ENCODE results near the gene GRK2. TPM values are rescaled to one million over a fixed set of nuclear protein-coding genes. Genes with fewer than 3 reads are reported as not detected.
A peak's percentile ranks its signal among the peaks of the same experiment; 100 is the strongest.

GRK2 gene
- total and polyA plus RNA-seq, 9 of the 15 experiments (the other 6 are each of a cell fraction or from before 2014, with no cell fraction given): 0.24 to 95.8 (median 56.5) TPM

DNA sequence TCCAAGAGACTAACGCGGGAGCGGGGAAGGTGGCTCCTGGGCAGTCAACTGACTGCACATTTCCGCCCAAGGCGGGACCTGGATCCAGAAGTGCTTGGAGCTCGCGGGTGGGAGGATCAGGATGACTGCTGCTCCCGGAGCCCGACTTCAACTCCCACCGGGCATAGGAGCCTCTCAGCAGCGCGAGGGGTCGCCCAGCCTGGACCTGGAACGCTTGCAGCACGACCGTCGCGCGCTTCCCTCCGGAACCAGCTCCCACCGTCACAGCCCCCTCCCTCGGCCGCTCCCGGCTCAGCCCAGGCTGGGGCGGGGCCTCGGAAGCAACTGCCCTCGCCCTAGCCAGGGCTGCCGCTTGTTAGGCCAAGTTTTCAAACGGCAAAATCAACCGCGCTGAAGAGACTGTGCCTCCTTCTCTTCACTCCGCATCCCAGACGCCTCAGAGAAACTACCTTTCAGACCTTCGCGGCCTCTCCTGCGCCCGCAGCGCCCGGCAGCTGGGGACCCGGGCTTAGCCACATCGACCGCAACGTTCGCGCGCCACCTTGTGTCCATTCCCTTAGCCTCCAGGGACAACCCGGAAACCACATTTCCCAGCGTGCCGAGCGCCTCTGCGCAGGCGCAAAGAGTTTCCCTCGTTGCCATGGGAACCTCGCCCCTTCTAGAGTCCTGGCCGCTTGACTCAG, 51.1 kb downstream of the GRK2 start (continued):
- TF ChIP-seq TFAP4 (CRISPR knock-in tag; IDR thresholded peaks at IDR 0.05; ENCODE audit: borderline replicate concordance) (peak; percentile 98), NFRKB (IDR thresholded peaks at IDR 0.05; ENCODE audit: low read depth) (peak; percentile 51; the same call in 1 of the 2 replicates), FOSL1 (tag; conservative IDR thresholded peaks at IDR 0.05) (no peak), RBM22 (IDR thresholded peaks at IDR 0.05; ENCODE audit: low read depth, low read length, poor library complexity, severe bottlenecking) (peak; percentile 80), BMI1 (IDR thresholded peaks at IDR 0.05; ENCODE audit: low read length) (peak; percentile 99), LCOR (CRISPR knock-in tag; IDR thresholded peaks at IDR 0.05) (peak; percentile 77; the same call in 1 of the 2 replicates), E2F4 (CRISPR knock-in tag; IDR thresholded peaks at IDR 0.05; ENCODE audit: low read depth) (no peak), KLF6 (CRISPR knock-in tag; IDR thresholded peaks at IDR 0.05; ENCODE audit: borderline replicate concordance) (peak; percentile 68; the same call in 1 of the 2 replicates), TCF7 (IDR thresholded peaks at IDR 0.05; ENCODE audit: borderline replicate concordance) (peak; percentile 25; the same call in 1 of the 2 replicates), ZHX1 (conservative IDR thresholded peaks at IDR 0.05; ENCODE audit: low read length) (0 out of 2 replicates have a peak, but pooled peaks have one; percentile 36), HDAC1 (IDR thresholded peaks at IDR 0.05) (no peak; a peak in 1 of 4 replicates), GABPB2 (CRISPR knock-in tag; conservative IDR thresholded peaks at IDR 0.05) (no peak), SPI1 (IDR thresholded peaks at IDR 0.05; ENCODE audit: borderline replicate concordance, low read depth, low read length) (no peak), MTA3 (IDR thresholded peaks at IDR 0.05; ENCODE audit: borderline replicate concordance) (peak; percentile 64), RB1 (IDR thresholded peaks at IDR 0.05; ENCODE audit: low read depth) (peak; percentile 73), ZNF507 (tag; conservative IDR thresholded peaks at IDR 0.05) (no peak), HDAC2 (IDR thresholded peaks at IDR 0.05) (0 out of 2 replicates have a peak, but pooled peaks have one; percentile 9), ARID1B (IDR thresholded peaks at IDR 0.05) (peak; percentile 61; the same call in 1 of the 2 replicates), TBL1XR1 (IDR thresholded peaks at IDR 0.05; ENCODE audit: low read length in 2 of 2) (peak; percentile 65 to 78; a peak in 1 of 4 replicates), ESRRA (IDR thresholded peaks at IDR 0.05; ENCODE audit: borderline replicate concordance, low read depth) (peak; percentile 88), ETV5 (CRISPR knock-in tag; IDR thresholded peaks at IDR 0.05; ENCODE audit: low read depth) (peak; percentile 88), ZKSCAN1 (IDR thresholded peaks at IDR 0.05; ENCODE audit: low read depth, low read length) (peak; percentile 12; the same call in 1 of the 2 replicates)
- TF ChIP-seq, protein P1, sequence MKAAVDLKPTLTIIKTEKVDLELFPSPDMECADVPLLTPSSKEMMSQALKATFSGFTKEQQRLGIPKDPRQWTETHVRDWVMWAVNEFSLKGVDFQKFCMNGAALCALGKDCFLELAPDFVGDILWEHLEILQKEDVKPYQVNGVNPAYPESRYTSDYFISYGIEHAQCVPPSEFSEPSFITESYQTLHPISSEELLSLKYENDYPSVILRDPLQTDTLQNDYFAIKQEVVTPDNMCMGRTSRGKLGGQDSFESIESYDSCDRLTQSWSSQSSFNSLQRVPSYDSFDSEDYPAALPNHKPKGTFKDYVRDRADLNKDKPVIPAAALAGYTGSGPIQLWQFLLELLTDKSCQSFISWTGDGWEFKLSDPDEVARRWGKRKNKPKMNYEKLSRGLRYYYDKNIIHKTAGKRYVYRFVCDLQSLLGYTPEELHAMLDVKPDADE (conservative IDR thresholded peaks at IDR 0.05; ENCODE audit: control insufficient read depth, low read depth, low read length): peak; percentile 81; the same call in 1 of the 2 replicates

Data from K562 (cell line).